ENCODE data around the gene PCGF5. TPM values are rescaled to one million over a fixed set of nuclear protein-coding genes. Genes with fewer than 3 reads are reported as not detected.

The PCGF5 gene
- total and polyA plus RNA-seq, 2 experiments from 2014 or later = 7.7 to 8.7 TPM

- no peaks in the 10 kb centered on the region for H3K9me2 ChIP-seq (ENCODE audit: insufficient read depth)
- H3F3A ChIP-seq (replicated peaks; ENCODE audit: low read depth) = no peaks in the 10 kb centered on the region
- H3K4me1 Mint-ChIP-seq = 0 out of 3 replicates have a peak, but pooled peaks cover 2% of the 10 kb centered on the region
- no peak overlapping the region for H3K27ac ChIP-seq (ENCODE audit: low read depth)
- H3K9me3 Mint-ChIP-seq = no peaks in the 10 kb centered on the region
- H3K4me3 Mint-ChIP-seq = no peak overlapping the region
- H3K27me3 ChIP-seq (ENCODE audit: insufficient read depth) = peaks cover 16% of the 10 kb centered on the region; the same call in 1 of the 2 replicates
- no peaks in the 10 kb centered on the region for H3K36me3 Mint-ChIP-seq (ENCODE audit: low read depth)
- H4K20me1 ChIP-seq (replicated peaks; ENCODE audit: insufficient read depth) = 0 out of 2 replicates have a peak, but pooled peaks cover 2% of the 10 kb centered on the region
- peak; percentile 28 for DNase-seq (ENCODE audit: low spot score)
- no peak overlapping the region for H3K4me2 ChIP-seq
- H3K36me3 ChIP-seq (ENCODE audit: insufficient read depth) = no peaks in the 10 kb centered on the region
- H3K79me2 ChIP-seq (replicated peaks; ENCODE audit: insufficient read depth) = no peaks in the 10 kb centered on the region
- TF ChIP-seq ZNF331 (CRISPR knock-in tag; IDR thresholded peaks at IDR 0.05; ENCODE audit: low read depth) (no peak), REST (IDR thresholded peaks at IDR 0.05; ENCODE audit: unreplicated experiment) (no peak), ZNF462 (CRISPR knock-in tag; IDR thresholded peaks at IDR 0.05) (no peak), CTCF (conservative IDR thresholded peaks at IDR 0.05; ENCODE audit: low read depth in 2 of 2) (no peak), JUNB (IDR thresholded peaks at IDR 0.05; ENCODE audit: unreplicated experiment) (no peak), ZNF114 (CRISPR knock-in tag; IDR thresholded peaks at IDR 0.05) (no peak), EZH2phosphoT487 (IDR thresholded peaks at IDR 0.05; ENCODE audit: unreplicated experiment) (no peak), POLR2AphosphoS5 (IDR thresholded peaks at IDR 0.05; ENCODE audit: low read depth) (no peak), STAT1 (IDR thresholded peaks at IDR 0.05; ENCODE audit: unreplicated experiment) (no peak), NANOG (IDR thresholded peaks at IDR 0.05; ENCODE audit: borderline replicate concordance) (no peak), ETS1 (IDR thresholded peaks at IDR 0.05) (no peak)
- peak; percentile 48 for ATAC-seq
- H3K27me3 Mint-ChIP-seq (ENCODE audit: insufficient read depth, low read depth, poor library complexity) = no peaks in the 10 kb centered on the region
- no peaks in the 10 kb centered on the region for H3K4me1 ChIP-seq (ENCODE audit: insufficient read depth)
- no peak overlapping the region for H3K4me3 ChIP-seq
- no peak overlapping the region for H3K27ac Mint-ChIP-seq
- H2AFZ ChIP-seq = no peak overlapping the region
These were observed 27.1 kb downstream of the PCGF5 start for GRCh38 chr10:91247360-91248111.

Data from GM23338 (cell line).